NCI-H526 treated with DMSO at 0.1 percent for 48 hours (cell line): ENCODE results near the gene BTD.

ENCODE experiments used
- DNase-seq: peaks from one replicate; lab custom pipeline; 2025; lab: John Stamatoyannopoulos, UW

Gene BTD, protein sequence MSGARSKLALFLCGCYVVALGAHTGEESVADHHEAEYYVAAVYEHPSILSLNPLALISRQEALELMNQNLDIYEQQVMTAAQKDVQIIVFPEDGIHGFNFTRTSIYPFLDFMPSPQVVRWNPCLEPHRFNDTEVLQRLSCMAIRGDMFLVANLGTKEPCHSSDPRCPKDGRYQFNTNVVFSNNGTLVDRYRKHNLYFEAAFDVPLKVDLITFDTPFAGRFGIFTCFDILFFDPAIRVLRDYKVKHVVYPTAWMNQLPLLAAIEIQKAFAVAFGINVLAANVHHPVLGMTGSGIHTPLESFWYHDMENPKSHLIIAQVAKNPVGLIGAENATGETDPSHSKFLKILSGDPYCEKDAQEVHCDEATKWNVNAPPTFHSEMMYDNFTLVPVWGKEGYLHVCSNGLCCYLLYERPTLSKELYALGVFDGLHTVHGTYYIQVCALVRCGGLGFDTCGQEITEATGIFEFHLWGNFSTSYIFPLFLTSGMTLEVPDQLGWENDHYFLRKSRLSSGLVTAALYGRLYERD

DNA sequence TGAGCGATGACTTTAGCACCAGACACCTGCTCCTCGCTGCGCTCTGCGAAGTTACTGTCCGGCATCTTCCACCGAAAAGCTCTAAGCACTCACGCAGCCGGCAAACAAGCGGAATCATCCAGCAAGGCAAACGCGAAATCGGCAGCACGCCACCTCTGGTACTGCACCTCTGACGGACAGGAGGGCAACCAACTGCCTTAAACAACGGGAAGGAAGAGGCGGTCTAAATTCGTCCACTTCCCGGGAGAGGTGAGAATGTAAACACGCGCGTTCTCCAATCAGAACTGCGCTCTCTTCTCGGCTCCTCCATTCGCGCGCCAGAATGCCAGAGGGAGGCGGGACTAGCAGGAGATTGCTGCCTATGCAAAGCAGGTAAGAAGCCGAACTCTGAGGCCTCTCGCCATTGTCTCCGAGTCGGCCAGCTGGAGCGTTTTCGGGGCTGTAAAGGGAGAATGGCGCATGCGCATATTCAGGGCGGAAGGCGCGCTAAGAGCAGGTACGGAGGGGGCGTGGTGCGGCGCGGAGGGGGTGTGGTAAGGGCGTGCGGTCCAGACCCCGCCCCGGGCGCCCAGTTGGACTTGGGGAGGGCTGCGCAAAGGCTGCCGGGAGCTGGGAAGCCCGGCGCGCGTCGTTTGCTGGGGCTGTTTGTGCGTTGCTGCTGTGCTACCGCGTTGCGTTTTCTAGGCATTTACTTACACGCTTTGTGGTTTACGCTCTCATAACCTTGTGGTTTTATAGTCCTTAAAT is at the start of gene BTD, which contains the start of gene HACL1:
TSS of gene BTD (plus strand) at position 347 of the 747 bp plus-strand sequence. CDS start 33,695 bp downstream, outside the sequence.
TSS of gene HACL1 (minus strand) at position 171 of the 747 bp plus-strand sequence. CDS start at position 65, 106 bp downstream.
- no peak for DNase-seq

DNA sequence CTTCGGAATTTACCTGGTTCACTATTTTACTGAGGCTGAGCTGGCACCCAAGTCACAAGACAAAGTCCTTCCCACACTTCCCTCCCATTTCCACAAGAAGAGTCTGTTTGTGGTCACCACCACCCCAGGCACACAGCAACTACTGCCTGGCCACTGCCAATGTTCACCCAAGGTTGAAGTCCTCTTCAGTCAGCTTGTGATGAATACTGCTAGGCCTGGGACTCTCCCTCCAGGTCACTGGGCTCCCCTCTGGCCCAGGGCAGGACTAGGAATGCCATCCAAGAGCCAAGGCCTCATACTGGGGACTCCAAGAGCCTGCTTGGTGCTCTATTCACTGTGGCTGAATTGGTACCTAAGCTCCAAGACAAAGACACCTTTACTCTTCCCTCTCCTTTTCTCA is 49.6 kb upstream of the BTD start:
- no peak for DNase-seq

DNA sequence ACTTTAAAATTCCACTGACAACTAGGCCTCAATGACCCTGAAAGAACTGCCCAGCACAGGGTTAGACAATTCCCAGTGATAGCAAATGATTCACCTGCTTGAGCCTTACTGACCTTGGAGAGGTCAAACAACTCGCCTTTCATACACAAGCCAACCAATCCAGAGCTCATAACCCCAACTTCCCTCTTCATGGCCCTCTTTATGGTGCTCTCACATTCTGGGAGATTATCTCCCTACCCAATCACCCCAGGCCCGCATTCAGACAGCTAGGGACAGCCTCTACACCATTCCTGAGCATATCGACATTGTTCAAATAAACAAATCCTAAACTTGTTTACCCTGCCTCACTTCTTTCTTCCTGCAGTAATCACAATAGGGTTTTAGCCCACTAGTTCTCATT is 47.8 kb upstream of the BTD start:
- no peak for DNase-seq

DNA sequence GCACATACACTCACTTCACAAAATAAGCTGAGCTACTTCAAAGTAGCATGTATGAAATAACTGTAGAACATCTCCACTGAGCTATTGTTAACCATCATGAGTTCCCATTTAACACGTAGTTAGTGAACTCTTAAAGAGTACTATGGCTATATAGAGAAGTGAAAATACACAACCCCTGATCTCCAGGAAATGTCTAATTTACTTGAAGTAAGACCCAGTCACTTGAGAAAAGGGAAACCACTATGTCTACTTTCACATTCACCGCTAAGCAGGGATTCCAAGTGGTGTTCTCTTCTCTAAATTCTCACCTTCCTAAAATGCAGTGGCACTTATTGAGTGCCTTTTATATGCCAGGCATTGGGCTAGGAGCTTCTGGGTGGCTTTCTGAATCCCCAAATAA is 45.0 kb upstream of the BTD start:
- DNase-seq: no peak

DNA sequence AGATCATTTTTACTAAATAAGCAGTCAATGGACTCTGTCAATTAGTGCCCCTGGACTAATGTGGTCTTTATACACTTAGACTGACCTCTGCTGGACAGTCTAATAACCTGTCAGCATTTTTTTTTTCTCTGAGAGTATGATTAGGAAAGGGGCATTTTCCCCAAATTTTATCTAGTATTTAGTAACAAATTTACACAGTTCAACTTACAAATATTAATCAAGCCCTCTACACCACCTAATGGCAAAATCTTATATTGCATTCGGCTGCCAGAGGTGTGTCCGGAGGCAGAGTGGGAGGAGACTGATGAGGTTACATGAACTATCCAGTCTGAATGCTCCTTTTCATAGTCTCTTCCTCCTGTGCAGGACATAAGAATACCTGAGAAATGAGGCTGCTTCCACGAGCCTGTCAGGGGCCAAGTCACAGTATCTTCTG is 44.0 kb upstream of the BTD start:
- peak; percentile 36 for DNase-seq

DNA sequence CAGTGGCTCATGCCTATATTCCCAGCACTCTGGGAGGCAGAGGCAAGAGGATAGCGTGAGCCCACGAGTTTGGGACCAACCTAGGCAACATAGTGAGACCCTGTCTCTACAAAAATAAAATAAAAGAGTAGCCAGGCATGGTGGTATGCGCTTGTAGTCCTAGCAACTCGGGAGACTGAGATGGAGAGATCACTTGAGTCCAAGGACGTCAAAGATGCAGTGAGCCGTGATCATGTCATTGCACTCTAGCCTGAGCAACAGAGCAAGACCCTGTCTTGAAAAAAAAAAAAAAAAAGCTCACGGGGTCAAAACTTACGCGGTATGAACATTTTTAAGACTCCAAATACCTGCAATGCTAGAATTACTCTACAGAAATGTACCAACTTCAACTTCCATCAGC is 43.0 kb upstream of the BTD start:
- no peak for DNase-seq

DNA sequence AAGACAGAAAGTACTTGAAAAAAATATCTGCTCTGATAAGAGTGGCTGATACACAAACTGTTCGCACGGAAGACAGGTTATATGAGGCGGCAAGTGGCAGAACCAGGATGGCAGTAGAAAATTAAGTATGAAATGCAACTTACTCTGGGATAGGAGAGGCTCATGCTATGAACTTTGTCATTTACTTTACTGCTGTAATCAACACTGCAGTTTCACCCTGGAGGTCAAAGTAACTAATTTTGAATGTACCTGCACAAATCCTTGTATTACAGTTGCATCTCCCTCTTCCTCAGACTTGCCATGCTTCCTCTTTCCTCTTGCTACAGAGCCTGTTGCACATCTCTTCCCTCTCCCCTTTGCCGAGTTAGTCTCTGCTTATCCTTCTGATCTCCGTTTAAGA is 39.0 kb upstream of the BTD start:
- no peak for DNase-seq

DNA sequence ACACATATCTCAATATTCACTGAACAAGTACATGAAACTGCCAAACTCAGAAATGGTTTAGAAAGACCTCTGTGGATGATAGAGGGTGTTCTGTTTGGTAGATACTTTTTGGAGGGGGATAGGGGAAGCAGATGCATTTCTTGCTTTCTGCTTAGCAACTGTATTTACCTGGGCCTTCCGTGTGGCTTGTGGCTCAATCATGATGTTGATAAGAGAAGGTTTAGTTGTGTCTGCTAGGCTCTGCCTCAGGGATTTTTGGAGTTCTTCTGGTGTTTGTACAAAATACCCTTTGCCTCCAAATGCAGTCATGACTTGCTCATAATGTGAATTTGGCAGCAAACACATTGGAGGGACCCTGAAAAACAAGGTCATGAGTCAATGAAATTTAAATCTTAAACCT is 38.4 kb upstream of the BTD start:
- DNase-seq: no peak

DNA sequence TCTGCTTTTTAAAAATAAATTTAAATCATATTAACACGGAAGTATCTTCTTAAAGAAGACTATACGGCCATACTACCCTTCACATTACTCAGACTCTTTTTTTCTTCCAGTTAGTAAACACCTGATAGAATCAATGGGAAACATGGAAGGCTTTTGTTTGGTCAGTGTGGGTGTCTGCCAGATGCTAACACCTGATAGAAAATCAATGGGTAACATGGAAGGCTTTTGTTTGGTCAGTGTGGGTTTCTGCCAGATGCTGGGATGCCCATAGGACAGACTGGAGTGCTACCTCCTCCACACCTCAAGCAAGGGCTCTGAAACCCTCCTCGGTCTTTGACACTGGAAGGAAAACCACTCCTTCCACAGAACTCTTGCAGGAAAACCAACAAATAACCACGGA is 29.4 kb upstream of the BTD start:
- no peak for DNase-seq

DNA sequence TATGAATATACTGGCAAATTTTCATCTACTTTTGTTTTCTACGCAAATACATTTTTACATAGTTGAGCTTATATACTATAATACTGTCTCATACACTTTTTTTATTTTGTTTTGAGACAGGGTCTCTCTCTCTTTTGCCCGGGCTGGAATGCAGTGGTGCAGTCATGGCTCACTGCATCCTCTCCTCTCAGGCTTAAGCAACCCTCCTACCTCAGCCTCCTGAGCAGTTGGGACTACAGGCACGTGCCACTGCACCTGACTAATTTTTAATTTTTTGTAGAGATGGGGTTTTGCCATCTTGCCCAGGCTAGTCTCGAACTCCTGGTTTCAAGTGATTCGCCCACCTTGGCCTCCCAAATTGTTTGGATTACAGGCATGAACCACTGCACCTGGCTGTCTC is 26.1 kb upstream of the BTD start:
- no peak for DNase-seq

DNA sequence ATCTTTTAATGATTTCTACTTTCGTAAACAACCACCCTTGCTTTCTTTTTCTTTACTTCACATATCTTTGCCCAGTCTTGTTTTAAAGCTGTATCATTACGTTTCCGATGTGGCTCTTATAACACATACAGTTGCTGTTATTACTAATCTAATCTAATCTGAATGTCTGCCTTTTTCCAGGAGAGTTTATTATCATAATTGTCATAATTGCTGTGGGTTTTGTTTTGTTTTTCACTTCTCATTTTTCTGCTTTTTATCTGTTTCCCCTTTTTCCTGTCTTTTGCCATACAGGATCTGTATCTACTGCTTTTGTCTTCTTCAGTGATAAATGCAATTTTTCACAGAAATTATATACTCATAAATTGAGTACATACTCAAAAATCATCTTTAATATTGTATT is 25.1 kb upstream of the BTD start:
- DNase-seq: no peak

DNA sequence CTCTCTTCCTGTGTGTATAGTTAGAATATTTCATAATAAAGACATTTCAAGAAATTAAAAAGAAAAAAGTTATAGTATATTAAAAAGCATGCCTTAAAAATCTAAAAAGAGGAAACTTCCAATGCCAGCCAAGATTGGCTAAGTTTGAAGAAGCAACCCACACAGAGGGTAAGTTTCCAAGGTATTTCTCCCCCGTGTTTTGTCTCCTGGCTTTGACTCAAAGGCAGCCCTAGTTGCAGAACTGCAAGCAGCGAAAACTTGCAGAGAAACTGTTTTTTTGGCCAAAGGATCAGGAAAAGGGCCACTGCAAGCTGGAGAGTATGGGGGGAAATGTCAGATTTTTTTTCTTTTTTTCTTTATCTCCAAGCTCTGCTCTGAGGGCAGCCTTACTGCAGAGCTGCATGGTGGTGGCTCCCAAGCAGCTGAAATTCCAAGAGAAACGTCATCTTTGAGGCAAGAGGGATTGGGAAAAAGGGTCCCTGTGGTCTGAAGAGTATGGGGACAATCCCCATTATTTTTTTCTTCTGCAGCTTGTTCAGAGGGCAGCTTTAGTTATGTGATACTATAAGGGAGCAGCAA is 23.2 kb upstream of the BTD start:
- no peak for DNase-seq

DNA sequence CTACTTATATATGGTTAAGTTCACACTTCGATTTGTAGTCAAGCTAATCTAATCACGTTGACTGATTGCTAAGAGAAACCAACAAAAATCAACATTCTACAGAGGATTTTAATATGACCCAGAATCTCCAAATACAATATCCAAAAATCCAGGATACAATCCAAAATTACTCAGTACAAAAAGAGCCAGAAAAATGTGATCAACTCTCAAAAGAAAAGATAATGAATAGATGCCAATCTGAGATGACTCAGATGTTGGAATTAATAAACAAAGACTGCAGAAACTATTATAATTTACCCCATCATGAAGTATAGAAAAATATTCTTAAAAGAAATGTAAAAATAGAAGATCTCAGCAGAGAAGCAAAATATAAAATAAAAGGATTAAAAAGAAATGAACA is 22.5 kb upstream of the BTD start:
- no peak for DNase-seq

DNA sequence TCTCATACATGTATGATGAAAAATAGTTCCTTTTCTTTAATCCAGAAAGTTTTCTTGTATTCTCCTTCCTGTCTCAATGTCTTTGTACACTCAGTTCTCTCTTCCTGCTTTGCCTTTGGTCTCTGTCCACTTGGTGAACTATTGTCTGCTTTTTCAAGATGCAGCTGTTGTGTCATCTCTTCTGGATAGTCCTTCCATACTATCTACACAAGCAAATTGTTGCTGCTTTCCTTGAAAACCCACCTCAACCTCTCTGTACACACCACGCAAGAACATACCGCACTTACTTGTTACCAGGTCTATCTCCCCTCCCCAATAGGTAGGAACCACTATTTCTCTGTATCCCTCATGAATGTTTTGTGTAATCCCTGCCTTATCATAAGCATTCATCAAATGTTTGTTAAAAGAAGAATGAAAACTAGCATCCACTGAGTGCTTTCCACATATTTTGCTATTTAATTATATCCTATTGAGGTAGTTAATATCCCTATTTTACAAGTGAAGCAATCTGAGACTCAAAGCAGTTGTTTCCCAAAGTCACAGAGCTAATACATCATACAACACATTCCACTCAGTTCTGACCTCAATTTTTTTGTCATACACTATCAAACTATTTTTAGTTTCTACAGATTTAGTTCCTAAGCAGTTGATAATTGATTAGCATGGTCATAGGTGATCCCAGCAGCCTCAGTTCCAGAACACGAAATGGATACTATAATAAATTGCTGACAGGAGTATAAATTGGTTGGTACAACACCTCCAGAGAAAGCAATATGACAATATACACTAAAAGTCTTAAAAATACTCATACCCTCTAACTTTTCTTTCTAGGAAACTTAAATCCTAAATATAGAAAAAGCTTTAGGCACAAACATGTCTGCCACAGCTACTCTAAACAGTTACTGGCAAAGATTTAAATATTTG is 19.8 kb upstream of the BTD start:
- DNase-seq: no peak

DNA sequence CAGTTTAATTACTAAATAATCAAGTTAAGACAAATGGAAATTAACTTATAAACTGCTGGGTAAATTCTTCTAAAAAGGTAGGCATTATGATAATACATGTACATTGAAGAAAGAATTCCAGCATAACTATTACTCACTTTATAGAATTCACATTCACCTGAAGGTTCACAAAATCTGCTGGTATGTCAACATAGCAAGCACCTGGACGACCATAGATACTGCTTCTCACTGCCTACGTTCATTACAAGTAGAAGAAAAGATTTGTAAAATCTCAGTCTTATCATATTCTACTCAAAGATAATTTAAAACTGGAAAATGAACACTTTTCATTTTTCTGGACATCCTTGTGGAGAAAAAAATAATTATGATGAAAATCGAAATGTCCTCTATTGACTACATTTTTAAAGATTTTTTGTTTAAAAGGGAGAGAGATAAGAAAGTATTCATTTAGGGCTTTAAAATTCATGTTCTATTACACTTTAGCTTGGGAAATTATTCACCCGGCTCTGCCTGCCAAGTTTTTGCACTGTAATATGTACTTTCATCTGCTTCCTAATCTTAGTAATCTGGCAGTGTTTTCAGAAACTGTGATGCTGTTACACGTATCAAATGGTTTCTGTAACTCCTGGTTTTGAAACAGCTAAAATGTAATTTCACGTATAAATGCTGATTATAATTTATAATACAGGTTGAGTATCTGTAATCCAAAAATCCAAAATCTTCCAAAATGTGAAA is 16.3 kb upstream of the BTD start:
- DNase-seq: no peak

DNA sequence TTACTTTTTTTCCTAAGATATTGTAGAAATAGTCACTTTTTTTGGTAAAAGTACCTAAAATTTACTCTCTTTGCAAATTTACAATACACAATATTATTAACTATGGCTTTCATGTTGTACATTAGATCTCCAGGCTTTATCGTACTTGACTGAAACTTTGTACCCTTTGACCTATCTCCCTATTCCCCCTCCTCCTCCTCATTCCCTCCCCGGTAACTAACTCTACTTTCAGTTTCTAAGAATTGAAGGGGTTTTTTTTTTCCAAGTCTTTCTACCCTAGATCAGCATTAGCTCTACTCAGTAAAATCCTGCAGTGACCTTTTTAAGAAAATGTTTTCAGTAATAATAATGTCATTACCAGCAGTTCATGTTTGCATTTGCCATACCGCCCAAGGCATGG is 10.3 kb upstream of the BTD start:
- DNase-seq: no peak

DNA sequence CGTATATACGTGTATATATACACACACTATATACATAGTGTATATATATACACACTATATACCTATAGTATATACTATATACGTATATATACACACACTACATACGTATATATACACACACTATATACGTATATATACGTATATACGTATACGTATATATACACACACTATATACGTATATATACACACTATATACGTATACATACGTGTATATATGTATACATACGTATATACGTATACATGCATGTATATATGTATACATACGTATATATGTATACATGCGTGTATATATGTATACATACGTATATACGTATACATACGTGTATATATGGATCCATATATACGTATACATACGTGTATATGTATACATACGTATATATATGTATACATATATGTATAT is 9.6 kb upstream of the BTD start:
- DNase-seq: no peak

DNA sequence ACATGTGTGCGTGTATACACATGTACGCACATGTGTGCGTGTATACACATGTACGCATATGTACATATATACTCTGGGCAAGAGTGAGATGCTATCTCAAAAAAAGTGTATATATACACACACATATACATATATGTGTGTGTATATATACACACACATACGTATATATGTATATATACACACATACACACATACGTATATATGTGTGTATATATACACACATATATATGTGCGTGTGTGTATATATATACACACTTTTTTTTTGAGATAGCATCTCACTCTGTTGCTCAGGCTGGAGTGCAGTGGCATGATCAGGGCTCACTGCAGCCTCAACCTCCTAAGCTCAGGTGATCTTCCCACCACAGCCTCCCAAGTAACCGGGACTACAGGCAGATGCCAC is 8.6 kb upstream of the BTD start:
- DNase-seq: no peak

DNA sequence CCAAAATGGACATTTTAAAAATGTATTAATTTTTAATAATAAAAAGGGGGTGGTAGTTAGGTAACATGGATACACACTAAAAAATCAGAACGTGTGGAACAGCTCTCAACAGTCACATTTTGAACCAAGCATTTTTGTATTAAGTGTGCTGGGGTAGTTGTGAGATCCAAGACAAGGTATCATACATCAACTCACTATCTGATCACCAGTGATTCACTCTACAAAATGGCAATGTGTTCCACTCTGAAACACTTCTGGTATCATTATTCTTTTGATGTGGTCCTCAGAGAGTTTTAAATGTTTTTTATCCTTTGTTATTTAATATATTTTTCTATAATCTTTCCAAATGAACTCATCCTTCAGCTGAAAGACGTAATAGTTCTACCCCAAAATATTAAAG is 5.6 kb upstream of the BTD start:
- no peak for DNase-seq

DNA sequence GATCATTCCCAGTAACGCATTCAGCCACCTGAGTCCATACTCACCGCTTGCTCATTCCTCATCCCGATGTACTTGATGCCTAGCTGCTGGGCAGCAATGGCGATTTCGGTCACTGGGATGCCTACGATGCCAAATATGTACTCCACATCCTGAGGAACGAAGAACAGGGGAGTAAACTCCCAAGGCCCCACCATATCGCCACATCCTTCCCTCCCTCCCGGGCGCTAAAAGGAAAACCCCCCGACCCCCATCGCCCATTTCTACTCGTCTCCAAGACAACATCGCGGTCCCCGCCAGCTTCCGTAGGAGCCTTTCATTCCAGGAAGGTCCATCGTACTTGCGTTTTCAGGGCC is 523 bp upstream of the BTD start:
- DNase-seq: no peak

DNA sequence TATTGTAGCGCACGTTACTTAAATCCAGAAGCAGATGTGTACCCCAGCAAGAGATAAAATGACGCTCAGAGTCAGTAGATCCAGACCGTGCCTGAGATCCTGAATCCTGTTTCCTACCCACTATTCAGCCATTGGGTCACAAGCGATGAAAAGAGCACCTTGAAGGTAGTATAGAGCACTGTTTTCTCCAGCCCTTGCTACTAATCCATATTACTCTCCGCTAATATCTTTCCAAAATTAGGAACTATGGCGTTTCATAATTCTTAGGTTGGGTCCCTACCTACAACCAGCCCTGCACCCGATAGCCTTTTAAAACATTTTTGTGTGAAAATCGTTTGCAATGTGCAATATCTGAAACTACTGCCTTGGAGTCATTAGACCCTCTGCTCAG is 596 bp downstream of the BTD start:
- no peak for DNase-seq
